OCI-LY1 (cell line): Measurements from ENCODE around the gene IL24.

ENCODE experiments used
- EZH2 ChIP-seq: fragments of 200-600 bp; sonication (generic), shearing (Covaris generic); IDR thresholded peaks from 2 replicates; pipeline ENCODE4 v1.8.0; 2017; ENCODE audit warnings: borderline replicate concordance, mixed run types, mild to moderate bottlenecking, antibody characterized with exemption, low read length, moderate library complexity, mixed read lengths
- TF ChIP-seq, protein P1 (sequence below): fragments of 200-600 bp; sonication (generic), shearing (Covaris generic); IDR thresholded peaks from 2 replicates; pipeline ENCODE4 v1.5.1; 2017; ENCODE audit warnings: mild to moderate bottlenecking, antibody characterized with exemption, low read length, moderate library complexity, mixed read lengths

GRCh38 chr1:206863266-206863665 lies 34.0 kb upstream of the IL24 start:
- TF ChIP-seq, protein P1, sequence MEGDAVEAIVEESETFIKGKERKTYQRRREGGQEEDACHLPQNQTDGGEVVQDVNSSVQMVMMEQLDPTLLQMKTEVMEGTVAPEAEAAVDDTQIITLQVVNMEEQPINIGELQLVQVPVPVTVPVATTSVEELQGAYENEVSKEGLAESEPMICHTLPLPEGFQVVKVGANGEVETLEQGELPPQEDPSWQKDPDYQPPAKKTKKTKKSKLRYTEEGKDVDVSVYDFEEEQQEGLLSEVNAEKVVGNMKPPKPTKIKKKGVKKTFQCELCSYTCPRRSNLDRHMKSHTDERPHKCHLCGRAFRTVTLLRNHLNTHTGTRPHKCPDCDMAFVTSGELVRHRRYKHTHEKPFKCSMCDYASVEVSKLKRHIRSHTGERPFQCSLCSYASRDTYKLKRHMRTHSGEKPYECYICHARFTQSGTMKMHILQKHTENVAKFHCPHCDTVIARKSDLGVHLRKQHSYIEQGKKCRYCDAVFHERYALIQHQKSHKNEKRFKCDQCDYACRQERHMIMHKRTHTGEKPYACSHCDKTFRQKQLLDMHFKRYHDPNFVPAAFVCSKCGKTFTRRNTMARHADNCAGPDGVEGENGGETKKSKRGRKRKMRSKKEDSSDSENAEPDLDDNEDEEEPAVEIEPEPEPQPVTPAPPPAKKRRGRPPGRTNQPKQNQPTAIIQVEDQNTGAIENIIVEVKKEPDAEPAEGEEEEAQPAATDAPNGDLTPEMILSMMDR: no peak
- no peak for TF ChIP-seq EZH2
